Astrocyte of the cerebellum (primary cell): Measurements from ENCODE around the gene GARS1.
"Not testable (repeated sequence)": the region's sequence is repeated elsewhere in the genome, so short reads cannot be mapped to it uniquely, and the experiment has no call there.

Source experiments
- DNase-seq: peaks from one replicate; pipeline ENCODE4 v3.0.0-alpha.2; 2011; ENCODE audit warnings: low read depth
- H3K4me3 ChIP-seq: 2 replicates; pipeline ENCODE4 v1.5.1; 2011; ENCODE audit warnings: mild to moderate bottlenecking, low read depth, low read length, moderate library complexity
- in situ Hi-C: cut with HindIII; loops from 2 replicates; pipeline ENCODE4 v1.10.0; 2017; ENCODE audit warnings: low sequenced_read_pairs
- TF ChIP-seq, protein P1 (sequence below): IDR thresholded peaks from 2 replicates; pipeline ENCODE4 v1.5.1; 2012; ENCODE audit warnings: low read length, low read depth, moderate library complexity, mild to moderate bottlenecking; ENCODE audit errors: missing control alignments

The GARS1 gene

DNA sequence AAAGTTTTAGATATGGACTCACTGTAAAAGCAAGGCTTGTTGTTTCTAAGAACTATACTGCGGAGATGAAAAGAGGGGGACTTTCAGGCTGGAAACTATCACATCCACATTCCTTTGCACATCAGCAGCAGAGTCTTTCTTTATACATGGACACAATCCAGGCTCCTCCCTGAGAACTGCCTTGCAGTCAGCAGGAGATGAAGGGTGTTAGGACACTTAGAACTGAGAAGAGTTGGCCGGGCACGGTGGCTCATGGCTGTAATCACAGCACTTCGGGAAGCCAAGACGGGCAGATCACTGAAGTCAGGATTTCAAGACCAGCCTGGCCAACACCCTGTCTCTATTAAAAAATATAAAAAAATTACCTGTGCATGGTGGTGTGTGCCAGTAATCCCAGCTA, 9.7 kb upstream of the GARS1 start:
- in situ Hi-C loops = no loop called here
- DNase-seq = no peak
- TF ChIP-seq, protein P1, sequence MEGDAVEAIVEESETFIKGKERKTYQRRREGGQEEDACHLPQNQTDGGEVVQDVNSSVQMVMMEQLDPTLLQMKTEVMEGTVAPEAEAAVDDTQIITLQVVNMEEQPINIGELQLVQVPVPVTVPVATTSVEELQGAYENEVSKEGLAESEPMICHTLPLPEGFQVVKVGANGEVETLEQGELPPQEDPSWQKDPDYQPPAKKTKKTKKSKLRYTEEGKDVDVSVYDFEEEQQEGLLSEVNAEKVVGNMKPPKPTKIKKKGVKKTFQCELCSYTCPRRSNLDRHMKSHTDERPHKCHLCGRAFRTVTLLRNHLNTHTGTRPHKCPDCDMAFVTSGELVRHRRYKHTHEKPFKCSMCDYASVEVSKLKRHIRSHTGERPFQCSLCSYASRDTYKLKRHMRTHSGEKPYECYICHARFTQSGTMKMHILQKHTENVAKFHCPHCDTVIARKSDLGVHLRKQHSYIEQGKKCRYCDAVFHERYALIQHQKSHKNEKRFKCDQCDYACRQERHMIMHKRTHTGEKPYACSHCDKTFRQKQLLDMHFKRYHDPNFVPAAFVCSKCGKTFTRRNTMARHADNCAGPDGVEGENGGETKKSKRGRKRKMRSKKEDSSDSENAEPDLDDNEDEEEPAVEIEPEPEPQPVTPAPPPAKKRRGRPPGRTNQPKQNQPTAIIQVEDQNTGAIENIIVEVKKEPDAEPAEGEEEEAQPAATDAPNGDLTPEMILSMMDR = no peak
- no peak overlapping the region for H3K4me3 ChIP-seq

DNA sequence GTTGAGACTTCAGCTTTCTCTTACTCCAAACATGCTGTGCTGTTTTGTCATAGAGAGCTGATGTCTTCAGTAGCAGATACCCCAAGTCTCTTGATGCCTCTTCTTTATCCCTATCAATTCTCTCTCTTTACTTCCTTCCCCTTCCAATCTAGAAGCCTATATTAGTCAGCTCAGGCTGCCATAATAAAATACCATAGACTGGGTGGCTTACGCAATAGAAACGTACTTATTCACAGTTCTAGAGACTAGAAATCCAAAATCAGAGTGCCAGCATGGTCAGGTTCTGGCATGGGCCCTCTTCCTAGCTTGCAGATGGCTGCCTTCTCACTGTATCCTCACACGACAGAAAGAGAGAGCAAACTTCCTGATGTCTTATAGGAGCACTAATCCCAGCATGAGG, 9.0 kb upstream of the GARS1 start:
- DNase-seq = no peak
- in situ Hi-C loops = no loop called here
- TF ChIP-seq, protein P1 = no peak
- no peak overlapping the region for H3K4me3 ChIP-seq

DNA sequence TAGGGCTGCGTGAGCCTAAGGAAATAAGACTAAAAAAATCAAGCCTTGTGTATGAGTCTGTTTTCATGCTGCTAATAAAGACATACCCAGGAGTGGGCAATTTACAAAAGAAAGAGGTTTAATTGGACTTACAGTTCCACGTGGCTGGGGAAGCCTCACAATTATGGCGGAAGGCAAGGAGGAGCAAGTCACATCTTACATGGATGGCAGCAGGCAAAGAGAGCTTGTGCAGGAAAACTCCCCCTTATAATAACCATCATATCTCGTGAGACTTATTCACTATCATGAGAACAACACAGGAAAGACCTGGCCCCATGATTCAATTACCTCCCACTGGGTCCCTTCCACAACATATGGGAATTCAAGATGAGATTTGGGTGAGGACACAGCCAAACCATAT, 7.1 kb upstream of the GARS1 start:
- not testable (repeated sequence) for DNase-seq, H3K4me3 ChIP-seq

DNA sequence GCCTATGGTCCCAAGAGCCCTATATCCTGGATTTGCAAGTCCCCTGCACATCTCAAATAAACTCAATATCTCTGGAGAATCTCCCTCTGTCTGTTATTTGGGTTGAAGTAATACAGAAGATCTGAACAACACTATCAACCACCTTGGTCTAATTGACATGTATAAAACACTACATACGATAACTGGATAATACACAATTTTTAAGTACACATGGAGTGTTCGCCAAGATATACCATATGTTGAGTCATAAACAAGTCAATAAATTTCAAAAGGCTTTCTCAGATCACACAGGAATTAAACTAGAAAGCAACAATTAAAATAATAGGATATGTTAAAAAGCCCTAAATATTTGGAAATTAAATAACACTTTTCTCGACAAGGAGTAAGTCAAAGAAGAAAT, 5.6 kb upstream of the GARS1 start:
- no peak for DNase-seq
- in situ Hi-C loops = no loop called here
- H3K4me3 ChIP-seq = no peak overlapping the region
- TF ChIP-seq, protein P1 = no peak

More for the DNA sequence above, 7.1 kb upstream of the GARS1 start:
- in situ Hi-C loops = not testable (repeated sequence)

DNA sequence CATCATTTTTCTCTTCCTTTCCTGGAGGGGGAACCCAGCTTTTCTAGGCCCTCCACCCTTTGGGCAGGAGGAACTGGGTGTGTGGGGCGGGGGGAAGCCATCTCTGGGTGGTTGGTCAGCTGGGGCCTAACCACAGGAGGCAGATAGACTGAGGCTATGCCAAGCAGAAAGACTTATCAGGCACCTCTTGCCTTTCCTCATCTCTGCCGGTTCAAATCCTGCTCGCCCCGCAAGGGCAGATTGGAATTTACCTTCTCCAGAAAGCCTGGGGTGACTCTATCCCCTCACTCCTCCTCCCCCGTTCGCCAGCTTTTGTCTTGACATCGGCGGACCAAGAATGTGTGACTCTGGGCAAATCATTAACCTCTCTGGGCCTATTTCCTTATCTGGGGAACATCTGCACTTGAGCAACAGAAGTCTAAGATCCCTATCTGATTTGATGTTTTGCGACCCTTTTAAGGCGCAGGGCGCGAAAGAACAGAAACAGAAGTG, 584 bp upstream of the GARS1 start:
- DNase-seq = no peak
- TF ChIP-seq, protein P1 = no peak
- in situ Hi-C loops = no loop called here
- peak overlapping the region; percentile 71 for H3K4me3 ChIP-seq

DNA sequence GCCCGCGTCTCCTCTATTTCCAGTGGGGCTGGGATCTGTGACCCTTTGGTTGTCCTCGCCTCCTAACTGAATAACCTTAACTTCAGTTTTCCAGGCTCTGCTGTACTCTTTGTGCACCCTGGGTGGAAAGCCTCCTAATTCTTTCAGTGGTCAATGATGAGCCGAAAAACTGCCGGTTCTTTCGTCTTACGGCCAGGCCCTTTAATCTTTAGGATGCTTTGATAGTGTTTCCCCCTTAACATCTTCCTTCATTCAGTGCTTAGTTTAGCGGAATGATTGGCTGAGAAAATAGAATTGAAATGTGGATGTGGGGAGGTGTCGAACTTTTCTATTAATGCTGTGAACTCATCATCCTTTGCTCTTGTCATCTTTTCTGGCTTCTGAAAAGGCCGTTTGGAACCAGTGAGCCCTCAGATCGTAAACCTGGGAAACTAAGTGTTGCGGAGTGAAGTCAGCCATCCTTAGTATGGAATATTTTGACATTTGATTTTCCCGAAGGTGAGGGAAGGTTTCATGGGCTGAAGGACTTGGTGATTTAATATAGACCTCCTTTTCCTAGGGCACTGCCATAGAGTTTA, 847 bp downstream of the GARS1 start:
- peak overlapping the region; percentile 71 for H3K4me3 ChIP-seq
- TF ChIP-seq, protein P1 = no peak
- no peak for DNase-seq
- in situ Hi-C loops = no loop called here

DNA sequence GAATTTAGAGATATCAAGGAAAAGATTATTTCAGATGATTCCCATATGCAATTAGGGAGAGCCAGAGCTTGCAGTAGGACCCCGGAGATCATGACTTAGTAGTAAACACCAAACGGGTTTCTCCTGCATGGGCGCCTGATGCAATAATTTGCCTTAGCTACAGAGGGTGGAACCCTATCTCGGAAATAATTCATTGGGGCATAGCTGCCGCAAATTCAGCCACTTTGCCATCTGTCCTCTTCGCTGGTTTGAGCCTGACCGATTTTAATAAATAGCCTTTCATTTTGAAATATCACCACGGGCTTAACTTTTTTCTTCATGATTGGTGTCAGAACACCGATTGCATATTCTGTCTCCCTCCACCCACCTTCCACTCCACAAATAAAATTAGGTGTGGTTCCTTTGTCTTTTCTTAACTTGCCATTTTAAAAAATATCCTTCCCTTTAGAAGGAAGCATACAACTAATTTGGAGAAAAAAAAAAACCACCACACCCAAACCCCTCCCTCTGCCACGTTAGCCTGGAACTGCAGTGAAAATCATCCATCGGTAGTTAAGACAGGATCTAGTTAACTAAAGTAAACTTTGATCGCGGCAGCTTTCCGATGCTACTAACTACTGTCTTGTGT, 1.4 kb downstream of the GARS1 start:
- DNase-seq = no peak
- TF ChIP-seq, protein P1 = peak; percentile 18
- in situ Hi-C loops = no loop called here
- peak overlapping the region; percentile 71 for H3K4me3 ChIP-seq
